OCI-LY7 (cell line): ENCODE results near the gene PER3. TPM values are rescaled to one million over a fixed set of nuclear protein-coding genes. Genes with fewer than 3 reads are reported as not detected.

Experiments
- BruUV-seq: library from RNA; stranded (reverse); fragments of 400-500 nt; replicated peaks from 2 replicates; lab custom pipeline; 2021; lab: Mats Ljungman, UMichigan
- CTCF ChIA-PET: fragments of 300-600 bp; sonication (Branson Sonifier 250); formaldehyde crosslinking; loops from one replicate; lab custom pipeline; 2022; ENCODE audit warnings: antibody characterized with exemption; ENCODE audit not compliant: unreplicated experiment; lab: Charles Lee
- POLR2A ChIA-PET: fragments of 300-600 bp; sonication (Branson Sonifier 250); formaldehyde crosslinking; loops from one replicate; lab custom pipeline; 2022; ENCODE audit warnings: antibody characterized with exemption; lab: Charles Lee
- DNase-seq: peaks from one replicate; pipeline ENCODE4 v3.0.0-alpha.2; 2015; ENCODE audit warnings: low spot score
- H2AFZ ChIP-seq: fragments of 200-600 bp; sonication (generic), shearing (Covaris generic); 2 replicates; pipeline ENCODE4 v1.6.1; 2014; ENCODE audit warnings: mild to moderate bottlenecking, antibody characterized with exemption, low read length, moderate library complexity
- H3K27ac ChIP-seq: fragments of 200-600 bp; sonication (generic); 2 replicates; pipeline ENCODE4 v1.5.1; 2014; ENCODE audit warnings: mixed run types, low read depth, mild to moderate bottlenecking, moderate library complexity, low read length, inconsistent platforms; ENCODE audit not compliant: poor library complexity, severe bottlenecking
- H3K36me3 ChIP-seq: fragments of 200-600 bp; sonication (generic); 2 replicates; pipeline ENCODE4 v1.6.1; 2014; ENCODE audit warnings: mild to moderate bottlenecking, antibody characterized with exemption, low read length, moderate library complexity, mixed read lengths; ENCODE audit not compliant: insufficient read depth
- H3K4me1 ChIP-seq: fragments of 200-600 bp; sonication (generic); 2 replicates; pipeline ENCODE4 v1.5.1; 2014; ENCODE audit warnings: mild to moderate bottlenecking, low read length; ENCODE audit not compliant: insufficient read depth, poor library complexity, severe bottlenecking
- H3K4me2 ChIP-seq: fragments of 200-600 bp; sonication (generic); 2 replicates; pipeline ENCODE4 v1.6.1; 2014; ENCODE audit warnings: mild to moderate bottlenecking, low read length
- H3K4me3 ChIP-seq: fragments of 200-600 bp; sonication (generic); 2 replicates; pipeline ENCODE4 v1.5.1; 2014; ENCODE audit warnings: mild to moderate bottlenecking, low read depth, low read length; ENCODE audit not compliant: poor library complexity, severe bottlenecking
- H3K79me2 ChIP-seq: fragments of 200-600 bp; sonication (generic); 2 replicates; pipeline ENCODE4 v1.6.1; 2016; ENCODE audit warnings: low read depth, mild to moderate bottlenecking, low read length, moderate library complexity, mixed read lengths; ENCODE audit not compliant: insufficient read depth
- H3K9me2 ChIP-seq: fragments of 200-600 bp; sonication (generic); 2 replicates; pipeline ENCODE4 v1.6.1; 2016; ENCODE audit warnings: mild to moderate bottlenecking, low read length, mixed read lengths; ENCODE audit not compliant: insufficient read depth
- H3K9me3 ChIP-seq: fragments of 200-600 bp; sonication (generic); 2 replicates; pipeline ENCODE4 v1.6.1; 2014; ENCODE audit warnings: mild to moderate bottlenecking, mixed run types, low read length, mixed read lengths
- H4K20me1 ChIP-seq: fragments of 200-600 bp; sonication (generic); 2 replicates; pipeline ENCODE4 v1.6.1; 2014; ENCODE audit warnings: mild to moderate bottlenecking, antibody characterized with exemption, low read length, moderate library complexity, mixed read lengths; ENCODE audit not compliant: insufficient read depth
- EZH2phosphoT487 ChIP-seq: fragments of 200-600 bp; sonication (generic); IDR thresholded peaks from 2 replicates; pipeline ENCODE4 v1.6.1; 2018; ENCODE audit warnings: low read depth, borderline replicate concordance, mild to moderate bottlenecking, mixed run types, antibody characterized with exemption, low read length, moderate library complexity, mixed read lengths
- intact Hi-C: fragments of 100-400 bp; cut with micrococcal nuclease; formaldehyde crosslinking; loops from one replicate; pipeline ENCODE4 v1.10.0; 2022; ENCODE audit not compliant: unreplicated experiment
- total RNA-seq, 2 experiments: library from RNA; depleted of rRNA in 1 of 2; stranded (reverse); fragments of >200 nt in 1 of 2; shearing (Covaris generic) in 1 of 2; gene quantifications; 2 replicates each; pipeline ENCODE4 v1.2.3, GENCODE V29; 2014 to 2022
- TF ChIP-seq, protein P1 (sequence below): fragments of 200-600 bp; sonication (generic); conservative IDR thresholded peaks from 2 replicates; pipeline ENCODE4 v1.5.1; 2014; ENCODE audit warnings: mild to moderate bottlenecking, antibody characterized with exemption, low read length, moderate library complexity, mixed read lengths

Gene PER3
- total RNA-seq, 2 experiments from 2014 or later = 9.0 to 13.1 TPM

DNA sequence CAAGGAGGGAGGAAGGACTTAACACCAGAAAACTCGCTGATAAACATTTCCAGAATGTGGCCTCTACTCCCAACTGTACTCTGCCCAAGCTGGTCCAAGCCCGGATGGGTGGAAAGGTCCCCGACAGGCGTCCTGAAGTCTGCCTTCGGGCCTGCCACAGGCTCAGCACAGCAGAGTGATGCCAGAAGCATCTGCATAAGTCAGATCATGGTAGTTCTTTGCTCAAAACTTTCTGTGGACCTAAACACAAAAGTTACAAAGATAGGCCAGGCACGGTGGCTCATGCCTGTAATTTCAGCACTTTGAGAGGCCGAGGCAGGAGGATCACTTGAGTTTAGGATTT, 69.6 kb downstream of the PER3 start:
- Histone ChIP-seq H3K4me3 (no peak overlapping the region), H3K79me2 (no peaks in the 10 kb centered on the region), H3K36me3 (no peaks in the 10 kb centered on the region), H3K9me3 (no peaks in the 10 kb centered on the region), H3K4me2 (no peak overlapping the region), H4K20me1 (no peaks in the 10 kb centered on the region), H2AFZ (no peak overlapping the region), H3K27ac (no peak overlapping the region), H3K4me1 (no peaks in the 10 kb centered on the region), H3K9me2 (no peaks in the 10 kb centered on the region)
- POLR2A ChIA-PET = no interaction called here
- CTCF ChIA-PET = interaction anchor here (0.6 kb wide), 1 partner anchor 60 kb away, joined by 4 read pairs; no protein-coding TSS in a partner anchor
- DNase-seq = no peak
- no TSS peak for BruUV-seq
- TF ChIP-seq, protein P1, sequence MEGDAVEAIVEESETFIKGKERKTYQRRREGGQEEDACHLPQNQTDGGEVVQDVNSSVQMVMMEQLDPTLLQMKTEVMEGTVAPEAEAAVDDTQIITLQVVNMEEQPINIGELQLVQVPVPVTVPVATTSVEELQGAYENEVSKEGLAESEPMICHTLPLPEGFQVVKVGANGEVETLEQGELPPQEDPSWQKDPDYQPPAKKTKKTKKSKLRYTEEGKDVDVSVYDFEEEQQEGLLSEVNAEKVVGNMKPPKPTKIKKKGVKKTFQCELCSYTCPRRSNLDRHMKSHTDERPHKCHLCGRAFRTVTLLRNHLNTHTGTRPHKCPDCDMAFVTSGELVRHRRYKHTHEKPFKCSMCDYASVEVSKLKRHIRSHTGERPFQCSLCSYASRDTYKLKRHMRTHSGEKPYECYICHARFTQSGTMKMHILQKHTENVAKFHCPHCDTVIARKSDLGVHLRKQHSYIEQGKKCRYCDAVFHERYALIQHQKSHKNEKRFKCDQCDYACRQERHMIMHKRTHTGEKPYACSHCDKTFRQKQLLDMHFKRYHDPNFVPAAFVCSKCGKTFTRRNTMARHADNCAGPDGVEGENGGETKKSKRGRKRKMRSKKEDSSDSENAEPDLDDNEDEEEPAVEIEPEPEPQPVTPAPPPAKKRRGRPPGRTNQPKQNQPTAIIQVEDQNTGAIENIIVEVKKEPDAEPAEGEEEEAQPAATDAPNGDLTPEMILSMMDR = no peak
- no peak for TF ChIP-seq EZH2phosphoT487
- intact Hi-C loops = no loop called here

DNA sequence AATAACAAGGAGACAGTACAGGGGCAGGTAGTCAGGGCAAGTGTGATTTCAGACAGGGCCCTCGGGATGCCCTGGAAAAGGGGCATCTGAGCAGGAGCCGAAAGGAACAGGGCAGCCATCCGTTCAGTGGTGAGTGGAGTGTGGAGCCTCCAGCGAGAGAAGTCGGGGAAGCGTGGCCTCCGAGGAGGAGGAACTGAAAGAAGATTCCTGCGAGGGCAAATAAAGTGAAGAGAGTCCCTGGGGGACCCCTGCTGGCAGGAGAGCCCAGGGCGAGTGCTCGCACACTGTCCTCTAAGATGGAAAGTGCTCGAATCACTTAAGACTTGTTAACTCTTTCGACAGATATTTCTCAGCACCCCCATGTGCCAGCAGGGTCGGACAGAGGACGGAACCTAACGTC, 72.3 kb downstream of the PER3 start:
- Histone ChIP-seq H3K9me3 (no peaks in the 10 kb centered on the region), H3K4me1 (no peaks in the 10 kb centered on the region), H2AFZ (no peak overlapping the region), H3K9me2 (no peaks in the 10 kb centered on the region), H3K4me2 (no peak overlapping the region), H3K27ac (no peak overlapping the region), H3K79me2 (no peaks in the 10 kb centered on the region), H3K36me3 (no peaks in the 10 kb centered on the region), H3K4me3 (no peak overlapping the region), H4K20me1 (no peaks in the 10 kb centered on the region)
- no peak for DNase-seq
- ChIA-PET POLR2A (no interaction called here), CTCF (no interaction called here)
- no peak for TF ChIP-seq EZH2phosphoT487
- TF ChIP-seq, protein P1 = no peak
- intact Hi-C loops = no loop called here
- BruUV-seq = no TSS peak

DNA sequence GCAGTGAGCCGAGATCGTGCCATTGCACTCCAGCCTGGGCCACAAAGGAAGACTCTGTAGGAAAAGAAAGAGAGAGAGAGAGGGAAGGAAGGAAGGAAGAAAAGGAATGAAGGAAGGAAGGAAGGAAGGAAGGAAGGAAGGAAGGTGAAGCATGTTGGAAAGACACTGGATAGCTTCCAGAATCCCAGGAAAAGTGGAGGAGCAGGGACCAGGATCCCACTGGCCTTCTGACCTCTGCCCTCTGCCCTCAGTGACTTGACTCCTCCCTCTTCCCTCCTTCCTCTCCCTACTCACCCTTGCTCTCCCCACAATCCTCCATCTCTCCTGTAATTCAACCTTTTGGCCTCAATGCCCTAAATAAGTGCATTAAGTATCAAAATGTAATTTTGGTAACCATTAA, 72.9 kb downstream of the PER3 start:
- ChIA-PET CTCF (no interaction called here), POLR2A (no interaction called here)
- H3K9me3 ChIP-seq = no peaks in the 10 kb centered on the region
- no peaks in the 10 kb centered on the region for H3K79me2 ChIP-seq
- BruUV-seq = no TSS peak
- no peak overlapping the region for H3K4me3 ChIP-seq
- TF ChIP-seq, protein P1 = no peak
- TF ChIP-seq EZH2phosphoT487 = no peak
- no peak overlapping the region for H3K4me2 ChIP-seq
- H3K9me2 ChIP-seq = no peaks in the 10 kb centered on the region
- DNase-seq = no peak
- no peaks in the 10 kb centered on the region for H4K20me1 ChIP-seq
- intact Hi-C loops = no loop called here
- no peaks in the 10 kb centered on the region for H3K36me3 ChIP-seq
- no peak overlapping the region for H2AFZ ChIP-seq
- H3K27ac ChIP-seq = no peak overlapping the region
- no peaks in the 10 kb centered on the region for H3K4me1 ChIP-seq
